ENCODE measurements around the gene CDK5RAP1. TPM values are rescaled to one million over a fixed set of nuclear protein-coding genes. Genes with fewer than 3 reads are reported as not detected.

The CDK5RAP1 gene
- total and polyA plus RNA-seq, 2 of the 4 experiments (the other 2 are of a cell fraction), result 23.9 to 28.1 TPM

GRCh38 chr20:33445881-33446625 is 44.7 kb upstream of the CDK5RAP1 start:
- 0 out of 2 replicates have a peak, but pooled peaks cover 3% of the 10 kb centered on the region for H4K20me1 ChIP-seq (ENCODE audit: insufficient read depth, low read length)
- CTCF ChIA-PET, result interaction anchor here (1.0 kb wide), 1 partner anchor 11 kb away, joined by 3 read pairs; no protein-coding TSS in a partner anchor
- no peak overlapping the region for H2BK120ac ChIP-seq (ENCODE audit: low read depth, low read length)
- no peak overlapping the region for H3K4me3 ChIP-seq (ENCODE audit: insufficient read depth, low read depth, low read length)
- H2AK5ac ChIP-seq (ENCODE audit: low read depth, low read length), result no peak overlapping the region
- dilution Hi-C loops (cut with HindIII; ENCODE audit: low sequenced_read_pairs, unreplicated experiment) (no loop called here), intact Hi-C loops (cut with micrococcal nuclease) (no loop called here), in situ Hi-C loops (cut with MboI; ENCODE audit: low sequenced_read_pairs) (no loop called here)
- WGBS, 2 experiments (ENCODE audit: extremely low coverage in 2 of 2, insufficient read length in 1 of 2), result 83% methylated on average over 2 of the region's 4 CpGs; no CpG with 5 or more reads in 1 of the 2 experiments
- no peak overlapping the region for H3K4me2 ChIP-seq (ENCODE audit: low read depth, low read length)
- no peak overlapping the region for H2AK9ac ChIP-seq (replicated peaks; ENCODE audit: low read depth, low read length, poor library complexity)
- H3K27ac ChIP-seq (ENCODE audit: insufficient read depth, low read length), result no peak overlapping the region
- H3K18ac ChIP-seq (ENCODE audit: low read depth, low read length), result no peak overlapping the region
- no peak overlapping the region for H4K5ac ChIP-seq (ENCODE audit: low read depth, low read length)
- no peak overlapping the region for H2BK15ac ChIP-seq (ENCODE audit: low read depth, low read length)
- no peak overlapping the region for H3K23ac ChIP-seq (ENCODE audit: low read depth, low read length)
- no peak overlapping the region for H3K56ac ChIP-seq (ENCODE audit: extremely low read depth, insufficient read depth, low read length)
- H4K91ac ChIP-seq (ENCODE audit: insufficient read depth, low read depth, low read length), result no peak overlapping the region
- H2BK20ac ChIP-seq (ENCODE audit: low read depth, low read length), result no peak overlapping the region
- H3K9me1 ChIP-seq (ENCODE audit: insufficient read depth, low read length), result no peaks in the 10 kb centered on the region; the same call in 1 of the 2 replicates
- peaks cover 4% of the 10 kb centered on the region; the same call in 1 of the 2 replicates for H3K4me1 ChIP-seq (ENCODE audit: control insufficient read depth, insufficient read depth, low read length)
- H3K9me3 ChIP-seq (ENCODE audit: control insufficient read depth, insufficient read depth, low read length), result 0 out of 2 replicates have a peak, but pooled peaks cover 1% of the 10 kb centered on the region
- H3K4ac ChIP-seq (ENCODE audit: low read depth, low read length), result no peak overlapping the region
- ATAC-seq (ENCODE audit: low read depth) (no peak), DNase-seq (no peak)
- no TSS peak for BruUV-seq (replicated peaks)
- no peaks in the 10 kb centered on the region for H3K36me3 ChIP-seq (ENCODE audit: control insufficient read depth, insufficient read depth, low read length)
- H3K14ac ChIP-seq (replicated peaks; ENCODE audit: low read depth, low read length), result no peak overlapping the region
- no peak for TF ChIP-seq CHD1 (IDR thresholded peaks at IDR 0.05; ENCODE audit: low read depth, low read length)
- no peaks in the 10 kb centered on the region for H3K27me3 ChIP-seq (ENCODE audit: control insufficient read depth, insufficient read depth, low read length)
- peaks cover 4 to 14% of the 10 kb centered on the region in 2 experiments; a peak in 2 of 4 replicates for H3K79me1 ChIP-seq (ENCODE audit: low read depth in 1 of 2, low read length in 2 of 2)
- POLR2A ChIA-PET (ENCODE audit: unreplicated experiment), result no interaction called here
- H2BK5ac ChIP-seq (ENCODE audit: low read depth, low read length, poor library complexity, severe bottlenecking), result no peak overlapping the region
- peak overlapping the region; percentile 41 for H2AFZ ChIP-seq (replicated peaks; ENCODE audit: low read length, poor library complexity)
- H4K8ac ChIP-seq (ENCODE audit: low read depth in 2 of 2, low read length in 2 of 2), result no peak overlapping the region
- H3K9ac ChIP-seq (ENCODE audit: low read depth, low read length), result no peak overlapping the region

Measured in IMR-90 (cell line).